ENCODE data around the gene PBX1.
A peak's percentile ranks its signal among the peaks of the same experiment; 100 is the strongest.

Gene PBX1

DNA sequence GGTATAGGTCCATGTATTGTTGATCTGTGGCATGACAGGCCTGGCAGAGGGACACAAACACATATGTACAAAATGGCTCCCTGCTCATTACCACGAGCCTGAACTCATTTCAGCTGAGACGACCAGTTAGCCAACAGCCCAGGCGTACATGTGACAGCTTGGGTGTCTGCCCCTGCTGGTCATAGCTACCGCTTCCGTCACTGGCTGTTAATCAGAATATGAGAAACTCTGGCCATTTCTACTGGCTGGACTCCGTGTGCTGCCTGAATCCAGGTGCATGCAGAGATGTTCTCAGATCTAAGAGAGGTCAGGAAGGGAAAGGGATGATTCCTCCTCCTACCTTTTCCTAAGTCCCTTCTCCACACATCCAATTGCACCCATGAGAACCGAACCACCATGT lies 144.5 kb downstream of the PBX1 start:
- Histone ChIP-seq H3K27me3 (ENCODE audit: insufficient read depth, low read length, poor library complexity) (no peaks in the 10 kb centered on the region), H3K36me3 (ENCODE audit: insufficient read depth, low read length) (no peaks in the 10 kb centered on the region), H3K9ac (ENCODE audit: low read depth, low read length) (no peak overlapping the region), H2AFZ (ENCODE audit: low read depth, low read length) (no peak overlapping the region), H3K27ac (ENCODE audit: low read length) (no peak overlapping the region), H4K20me1 (ENCODE audit: insufficient read depth, low read length) (no peaks in the 10 kb centered on the region), H3K79me2 (ENCODE audit: insufficient read depth, low read length) (no peaks in the 10 kb centered on the region), H3K4me3 (ENCODE audit: low read depth in 1 of 2, low read length in 2 of 2) (no peak overlapping the region), H3K9me3 (ENCODE audit: insufficient read depth, low read length, severe bottlenecking) (no peaks in the 10 kb centered on the region), H3K4me2 (ENCODE audit: insufficient read depth, low read length) (no peak overlapping the region), H3K4me1 (ENCODE audit: insufficient read depth, low read length) (no peaks in the 10 kb centered on the region)
- TF ChIP-seq, protein P1, sequence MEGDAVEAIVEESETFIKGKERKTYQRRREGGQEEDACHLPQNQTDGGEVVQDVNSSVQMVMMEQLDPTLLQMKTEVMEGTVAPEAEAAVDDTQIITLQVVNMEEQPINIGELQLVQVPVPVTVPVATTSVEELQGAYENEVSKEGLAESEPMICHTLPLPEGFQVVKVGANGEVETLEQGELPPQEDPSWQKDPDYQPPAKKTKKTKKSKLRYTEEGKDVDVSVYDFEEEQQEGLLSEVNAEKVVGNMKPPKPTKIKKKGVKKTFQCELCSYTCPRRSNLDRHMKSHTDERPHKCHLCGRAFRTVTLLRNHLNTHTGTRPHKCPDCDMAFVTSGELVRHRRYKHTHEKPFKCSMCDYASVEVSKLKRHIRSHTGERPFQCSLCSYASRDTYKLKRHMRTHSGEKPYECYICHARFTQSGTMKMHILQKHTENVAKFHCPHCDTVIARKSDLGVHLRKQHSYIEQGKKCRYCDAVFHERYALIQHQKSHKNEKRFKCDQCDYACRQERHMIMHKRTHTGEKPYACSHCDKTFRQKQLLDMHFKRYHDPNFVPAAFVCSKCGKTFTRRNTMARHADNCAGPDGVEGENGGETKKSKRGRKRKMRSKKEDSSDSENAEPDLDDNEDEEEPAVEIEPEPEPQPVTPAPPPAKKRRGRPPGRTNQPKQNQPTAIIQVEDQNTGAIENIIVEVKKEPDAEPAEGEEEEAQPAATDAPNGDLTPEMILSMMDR (IDR thresholded peaks at IDR 0.05; ENCODE audit: borderline replicate concordance, extremely low read depth, low read length, poor library complexity, severe bottlenecking) = no peak
- ATAC-seq (ENCODE audit: insufficient read depth, low read depth) = no peak
- no peak for DNase-seq

DNA sequence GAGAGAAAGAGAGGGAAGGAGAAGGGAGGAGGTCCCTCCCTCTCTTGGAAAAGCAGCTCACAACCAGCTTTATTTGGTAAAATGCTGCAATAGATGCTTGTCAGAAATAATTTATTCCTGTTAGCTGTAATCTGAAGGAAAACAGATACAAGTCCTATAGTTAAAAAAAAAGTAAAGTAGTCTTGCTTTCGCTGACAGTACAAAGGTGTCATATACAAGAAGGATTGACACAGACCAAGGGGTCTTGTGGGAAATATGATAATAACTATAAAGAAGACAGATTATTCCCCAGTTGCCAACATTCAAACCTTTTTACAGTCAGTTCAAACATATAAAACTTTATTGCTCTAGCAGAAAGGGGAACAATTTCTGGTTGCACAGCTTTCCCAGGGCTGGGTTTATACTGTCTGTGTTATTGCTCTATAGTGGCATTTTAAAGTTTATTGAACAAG lies 145.0 kb downstream of the PBX1 start:
- no peaks in the 10 kb centered on the region for H3K27me3 ChIP-seq (ENCODE audit: insufficient read depth, low read length, poor library complexity)
- no peak for ATAC-seq (ENCODE audit: insufficient read depth, low read depth)
- H3K4me3 ChIP-seq (ENCODE audit: low read depth in 1 of 2, low read length in 2 of 2) = no peak overlapping the region
- no peak overlapping the region for H3K9ac ChIP-seq (ENCODE audit: low read depth, low read length)
- H3K79me2 ChIP-seq (ENCODE audit: insufficient read depth, low read length) = no peaks in the 10 kb centered on the region
- H4K20me1 ChIP-seq (ENCODE audit: insufficient read depth, low read length) = no peaks in the 10 kb centered on the region
- H3K27ac ChIP-seq (ENCODE audit: low read length) = no peak overlapping the region
- H3K9me3 ChIP-seq (ENCODE audit: insufficient read depth, low read length, severe bottlenecking) = no peaks in the 10 kb centered on the region
- no peak for TF ChIP-seq EZH2 (IDR thresholded peaks at IDR 0.05; ENCODE audit: borderline replicate concordance, low read depth, low read length, severe bottlenecking)
- TF ChIP-seq, protein P1 (IDR thresholded peaks at IDR 0.05; ENCODE audit: borderline replicate concordance, extremely low read depth, low read length, poor library complexity, severe bottlenecking) = no peak
- H2AFZ ChIP-seq (ENCODE audit: low read depth, low read length) = no peak overlapping the region
- no peak overlapping the region for H3K4me2 ChIP-seq (ENCODE audit: insufficient read depth, low read length)
- no peaks in the 10 kb centered on the region for H3K4me1 ChIP-seq (ENCODE audit: insufficient read depth, low read length)
- no peaks in the 10 kb centered on the region for H3K36me3 ChIP-seq (ENCODE audit: insufficient read depth, low read length)
- no peak for DNase-seq

DNA sequence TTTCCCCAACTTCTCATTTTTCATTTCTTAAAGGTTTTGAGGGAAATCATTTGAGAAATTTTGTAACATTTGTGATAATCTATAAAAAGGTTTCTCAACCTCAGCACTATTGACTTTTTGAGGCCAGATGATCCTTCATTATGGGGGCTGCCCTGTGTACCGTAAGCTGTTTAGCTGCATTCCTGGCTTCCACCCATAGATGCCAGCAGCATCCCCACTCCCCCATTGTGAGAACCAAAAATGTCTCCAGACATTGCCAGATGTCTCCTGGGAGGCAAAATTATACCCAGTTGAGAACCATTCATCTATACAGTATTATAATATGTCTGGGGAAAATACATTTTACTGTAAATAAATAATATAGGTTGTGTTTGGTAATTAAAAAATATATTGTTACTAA lies 146.0 kb downstream of the PBX1 start:
- H3K79me2 ChIP-seq (ENCODE audit: insufficient read depth, low read length) = no peaks in the 10 kb centered on the region
- H3K27me3 ChIP-seq (ENCODE audit: insufficient read depth, low read length, poor library complexity) = no peaks in the 10 kb centered on the region
- no peaks in the 10 kb centered on the region for H3K4me1 ChIP-seq (ENCODE audit: insufficient read depth, low read length)
- no peak overlapping the region for H3K4me2 ChIP-seq (ENCODE audit: insufficient read depth, low read length)
- no peak; the same call in 2 of the 3 replicates for ATAC-seq (ENCODE audit: insufficient read depth, low read depth)
- no peak overlapping the region for H2AFZ ChIP-seq (ENCODE audit: low read depth, low read length)
- H3K9ac ChIP-seq (ENCODE audit: low read depth, low read length) = no peak overlapping the region
- no peak overlapping the region for H3K4me3 ChIP-seq (ENCODE audit: low read depth in 1 of 2, low read length in 2 of 2)
- H3K36me3 ChIP-seq (ENCODE audit: insufficient read depth, low read length) = no peaks in the 10 kb centered on the region
- TF ChIP-seq, protein P1 (IDR thresholded peaks at IDR 0.05; ENCODE audit: borderline replicate concordance, extremely low read depth, low read length, poor library complexity, severe bottlenecking) = peak; percentile 17
- no peak for TF ChIP-seq EZH2 (IDR thresholded peaks at IDR 0.05; ENCODE audit: borderline replicate concordance, low read depth, low read length, severe bottlenecking)
- H3K27ac ChIP-seq (ENCODE audit: low read length) = no peak overlapping the region
- DNase-seq = no peak
- H3K9me3 ChIP-seq (ENCODE audit: insufficient read depth, low read length, severe bottlenecking) = no peaks in the 10 kb centered on the region
- H4K20me1 ChIP-seq (ENCODE audit: insufficient read depth, low read length) = no peaks in the 10 kb centered on the region

DNA sequence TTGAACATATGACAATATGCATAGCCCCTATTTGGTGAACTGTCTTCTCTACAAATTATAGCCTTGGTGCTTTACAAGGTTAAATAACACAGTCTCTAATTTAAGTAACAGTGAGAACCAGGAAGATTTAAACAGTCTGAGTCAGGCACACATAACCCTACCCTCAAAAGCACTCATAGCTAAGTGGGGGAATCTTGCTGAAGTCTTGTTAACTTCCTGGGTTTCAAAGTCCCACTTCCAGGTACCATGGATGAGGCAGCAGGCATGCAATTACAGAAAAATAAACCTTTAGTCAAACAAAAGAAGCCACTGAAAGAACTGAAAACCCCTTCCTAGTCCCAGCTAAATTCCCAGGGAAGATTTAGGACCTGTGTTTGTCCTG lies 147.6 kb downstream of the PBX1 start:
- no peaks in the 10 kb centered on the region for H3K36me3 ChIP-seq (ENCODE audit: insufficient read depth, low read length)
- ATAC-seq (ENCODE audit: insufficient read depth, low read depth) (no peak), DNase-seq (no peak)
- no peak overlapping the region for H2AFZ ChIP-seq (ENCODE audit: low read depth, low read length)
- H3K79me2 ChIP-seq (ENCODE audit: insufficient read depth, low read length) = no peaks in the 10 kb centered on the region
- H3K4me3 ChIP-seq (ENCODE audit: low read depth in 1 of 2, low read length in 2 of 2) = no peak overlapping the region
- TF ChIP-seq, protein P1 (IDR thresholded peaks at IDR 0.05; ENCODE audit: borderline replicate concordance, extremely low read depth, low read length, poor library complexity, severe bottlenecking) = no peak
- TF ChIP-seq EZH2 (IDR thresholded peaks at IDR 0.05; ENCODE audit: borderline replicate concordance, low read depth, low read length, severe bottlenecking) = no peak
- H3K27me3 ChIP-seq (ENCODE audit: insufficient read depth, low read length, poor library complexity) = no peaks in the 10 kb centered on the region
- no peaks in the 10 kb centered on the region for H3K9me3 ChIP-seq (ENCODE audit: insufficient read depth, low read length, severe bottlenecking)
- no peaks in the 10 kb centered on the region for H4K20me1 ChIP-seq (ENCODE audit: insufficient read depth, low read length)
- no peak overlapping the region for H3K4me2 ChIP-seq (ENCODE audit: insufficient read depth, low read length)
- H3K27ac ChIP-seq (ENCODE audit: low read length) = no peak overlapping the region
- H3K4me1 ChIP-seq (ENCODE audit: insufficient read depth, low read length) = no peaks in the 10 kb centered on the region
- no peak overlapping the region for H3K9ac ChIP-seq (ENCODE audit: low read depth, low read length)

All from DND-41 (cell line).